Stimulated activated naive CD8-positive, alpha-beta T cell treated with anti-CD3 and anti-CD28 coated beads, Interleukin-15, amount 100 ng/mL, for 72 hours (primary cell): ENCODE measurements around the gene SLC13A1.

Source experiments
- ATAC-seq: fragments of 150-1000 bp; cut with Tn5 transposase; 2 replicates; pipeline ENCODE4 v1.10.0; 2021; ENCODE audit warnings: mild to moderate bottlenecking, moderate library complexity
- DNase-seq, 2 donors: peaks; one replicate each; pipeline ENCODE4 v3.0.0; 2021 to 2022
- H3K27ac Mint-ChIP-seq, 2 donors: one replicate each; pipeline ENCODE4 v1.8.0; 2022; ENCODE audit warnings: mild to moderate bottlenecking in 2 of 2, mixed read lengths in 2 of 2, moderate library complexity in 2 of 2
- H3K27me3 Mint-ChIP-seq: one replicate; pipeline ENCODE4 v1.8.0; 2022; ENCODE audit warnings: mixed read lengths
- H3K4me1 Mint-ChIP-seq: one replicate; pipeline ENCODE4 v1.8.0; 2022; ENCODE audit warnings: mild to moderate bottlenecking, mixed read lengths
- H3K4me3 Mint-ChIP-seq, 2 donors: one replicate each; pipeline ENCODE4 v1.8.0; 2022; ENCODE audit warnings: mild to moderate bottlenecking in 2 of 2, mixed read lengths in 2 of 2, moderate library complexity in 1 of 2
- H3K9me3 Mint-ChIP-seq, 2 donors: one replicate each; pipeline ENCODE4 v1.8.0; 2022; ENCODE audit warnings: mixed read lengths in 2 of 2

SLC13A1 gene

DNA sequence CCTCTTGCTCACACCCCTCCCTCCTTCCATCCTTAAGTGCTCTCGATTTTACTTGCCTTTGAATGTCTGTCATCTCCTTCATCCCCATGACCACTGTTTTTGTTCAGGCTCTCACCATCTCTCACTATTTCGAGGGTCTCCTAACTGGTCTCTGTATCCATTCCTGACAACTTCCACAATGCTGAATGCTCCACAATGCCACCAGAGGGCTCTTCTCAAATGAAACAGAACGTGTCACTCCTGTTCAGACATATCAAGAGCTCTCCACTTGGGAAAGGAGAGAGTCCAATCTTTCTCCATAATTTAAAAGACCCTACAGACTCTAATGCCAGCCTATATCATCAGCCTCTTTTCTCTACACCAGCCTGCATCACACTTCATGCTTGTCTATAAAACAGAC, 9.0 kb upstream of the SLC13A1 start:
- Mint-ChIP-seq H3K27me3 (no peaks in the 10 kb centered on the region), H3K9me3 (peaks cover 0 to 6% of the 10 kb centered on the region in 2 donors), H3K4me3 (no peak overlapping the region), H3K4me1 (no peaks in the 10 kb centered on the region), H3K27ac (no peak overlapping the region)
- ATAC-seq (no peak), DNase-seq (no peak)

DNA sequence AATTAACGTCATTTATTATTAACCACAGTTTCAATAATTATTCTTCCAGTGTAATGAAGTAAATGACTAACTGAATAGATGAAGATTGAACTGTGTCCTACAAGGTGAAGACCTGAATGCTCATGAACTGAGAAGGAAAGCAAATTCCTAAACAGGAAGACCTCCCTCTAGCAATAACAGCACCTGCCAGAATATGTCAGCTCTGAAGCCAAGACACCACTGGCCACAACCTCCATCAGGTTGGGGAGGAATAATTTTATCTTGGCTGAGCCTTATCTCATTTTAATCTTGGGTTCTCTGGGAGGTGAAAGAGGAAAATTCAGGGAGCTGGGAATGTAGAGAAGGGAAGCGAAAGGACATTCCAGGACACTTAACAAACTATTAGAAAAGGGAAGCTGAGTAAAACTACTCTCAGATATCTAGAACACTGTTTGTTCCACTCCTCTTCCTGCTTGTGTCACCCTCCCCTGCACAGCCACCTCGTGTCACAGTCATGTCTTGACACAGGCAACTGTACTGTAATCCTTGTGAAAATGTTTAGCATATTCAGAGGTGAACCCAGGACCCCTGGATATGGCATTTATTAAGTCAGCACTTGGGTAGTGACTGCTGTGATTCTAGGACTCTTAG, 4.6 kb upstream of the SLC13A1 start:
- Mint-ChIP-seq H3K9me3 (peaks cover 0 to 6% of the 10 kb centered on the region in 2 donors), H3K27ac (no peak overlapping the region), H3K4me3 (no peak overlapping the region), H3K4me1 (no peaks in the 10 kb centered on the region), H3K27me3 (no peaks in the 10 kb centered on the region)
- DNase-seq (no peak), ATAC-seq (no peak)

DNA sequence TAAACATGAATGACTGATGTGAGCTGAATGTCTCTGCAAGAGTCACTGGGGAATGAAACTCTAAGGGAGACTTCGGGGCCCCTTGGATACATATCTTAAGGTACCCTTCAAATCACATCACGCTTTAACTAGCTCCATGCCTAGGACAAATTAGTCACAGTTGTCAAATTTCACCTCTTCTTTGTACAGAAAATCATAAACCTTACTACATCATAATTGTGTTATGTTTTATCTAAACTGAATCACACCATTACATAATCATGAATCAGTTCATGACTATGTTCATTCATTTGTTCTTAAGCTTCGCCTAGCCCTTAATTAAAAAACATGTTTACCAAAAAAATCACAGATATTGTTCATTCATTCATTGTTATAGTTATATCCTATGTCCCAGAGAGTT, 2.1 kb upstream of the SLC13A1 start:
- H3K27ac Mint-ChIP-seq = no peak overlapping the region
- no peak overlapping the region for H3K4me3 Mint-ChIP-seq
- no peak for DNase-seq
- no peaks in the 10 kb centered on the region for H3K27me3 Mint-ChIP-seq
- ATAC-seq = no peak
- no peaks in the 10 kb centered on the region for H3K9me3 Mint-ChIP-seq
- no peaks in the 10 kb centered on the region for H3K4me1 Mint-ChIP-seq

DNA sequence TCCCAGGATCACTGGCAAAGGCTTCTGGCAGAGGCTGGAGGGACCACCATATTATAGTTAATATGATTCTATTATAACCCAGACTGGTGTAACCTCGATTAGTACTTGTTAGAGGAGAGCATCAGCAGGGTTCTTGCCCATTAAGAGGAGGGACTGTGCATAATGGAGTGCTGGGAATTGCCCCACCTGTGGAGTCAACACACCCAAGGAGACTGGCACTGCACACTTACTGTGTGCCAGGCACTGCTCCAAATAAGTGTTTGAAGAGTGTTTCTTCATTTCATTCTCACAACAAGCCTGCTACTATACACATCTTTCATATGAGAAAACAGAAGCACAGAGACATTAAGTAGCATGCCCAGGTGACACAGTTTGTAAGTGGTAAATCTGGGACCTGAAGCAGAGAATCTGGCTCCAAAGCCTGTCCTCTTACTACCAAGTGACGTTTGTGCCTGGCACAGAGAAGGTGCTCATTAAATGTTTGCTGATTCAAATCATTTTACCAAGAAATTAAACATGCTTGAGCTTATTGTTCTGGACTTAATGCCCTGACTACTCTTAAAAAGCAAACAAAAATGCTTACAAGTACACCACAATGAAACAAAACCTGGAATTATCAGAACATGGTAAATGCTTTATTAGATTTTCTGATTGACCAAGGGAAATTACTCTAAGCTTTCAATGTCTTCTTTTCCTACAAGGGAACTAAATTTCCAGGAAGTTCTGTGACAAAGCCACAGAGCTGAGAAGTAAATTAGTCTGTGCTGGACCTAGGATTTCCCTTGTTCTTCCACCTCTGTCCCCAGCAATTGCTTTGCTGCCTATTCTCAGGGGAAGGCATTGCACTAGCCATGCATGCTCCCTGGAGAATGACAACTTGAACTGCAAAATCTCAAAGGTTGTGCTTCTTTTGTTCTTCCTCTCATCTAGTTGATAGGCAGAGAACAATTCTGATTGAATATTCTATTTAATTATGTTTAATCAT, 809 bp downstream of the SLC13A1 start:
- DNase-seq = no peak
- no peak overlapping the region for H3K4me3 Mint-ChIP-seq
- no peaks in the 10 kb centered on the region for H3K9me3 Mint-ChIP-seq
- no peak overlapping the region for H3K27ac Mint-ChIP-seq
- no peaks in the 10 kb centered on the region for H3K4me1 Mint-ChIP-seq
- H3K27me3 Mint-ChIP-seq = no peaks in the 10 kb centered on the region
- no peak for ATAC-seq

DNA sequence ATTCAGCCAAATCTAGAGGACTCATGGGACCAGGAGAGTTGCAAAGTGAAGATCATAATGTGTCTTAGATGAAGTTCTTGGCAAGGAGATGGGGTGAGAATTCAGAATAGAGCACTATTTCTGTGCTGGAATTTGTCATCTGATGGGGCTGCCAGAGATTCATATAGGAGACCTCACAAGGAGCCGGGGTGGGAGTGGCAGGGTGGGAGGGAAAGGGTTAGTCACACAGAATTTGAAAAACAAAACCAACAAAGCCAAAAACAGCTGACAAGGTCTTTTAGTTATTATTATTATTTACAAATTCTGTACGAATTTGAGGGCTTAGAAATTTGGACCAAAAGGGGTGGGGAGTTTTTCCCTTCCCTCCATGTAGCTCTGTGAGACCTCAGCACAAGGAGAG, 1.7 kb downstream of the SLC13A1 start:
- Mint-ChIP-seq H3K27me3 (no peaks in the 10 kb centered on the region), H3K27ac (no peak overlapping the region), H3K4me3 (no peak overlapping the region), H3K9me3 (no peaks in the 10 kb centered on the region), H3K4me1 (no peaks in the 10 kb centered on the region)
- DNase-seq = no peak
- no peak for ATAC-seq

DNA sequence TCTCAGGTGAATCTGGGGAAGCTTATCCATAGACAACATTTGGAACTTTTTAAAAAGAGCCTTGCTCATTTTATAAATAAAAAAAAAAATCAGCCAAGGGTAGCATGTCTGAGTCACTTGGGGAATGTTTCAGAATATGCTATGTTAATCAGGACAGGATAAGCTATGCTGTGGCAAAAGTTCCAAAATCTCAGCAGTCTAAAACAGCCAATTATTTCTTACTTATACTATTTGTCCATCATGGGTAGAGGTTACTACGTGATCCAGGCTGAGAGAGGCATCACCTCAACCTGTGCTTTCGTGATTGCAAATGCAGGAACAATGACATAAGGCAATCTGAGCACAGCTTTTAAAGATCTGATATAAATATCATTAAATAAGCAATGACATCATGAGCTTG, 6.5 kb downstream of the SLC13A1 start:
- DNase-seq (no peak), ATAC-seq (no peak)
- Mint-ChIP-seq H3K27me3 (no peaks in the 10 kb centered on the region), H3K9me3 (peaks cover 0 to 3% of the 10 kb centered on the region in 2 donors), H3K4me3 (no peak overlapping the region), H3K27ac (no peak overlapping the region), H3K4me1 (no peaks in the 10 kb centered on the region)

DNA sequence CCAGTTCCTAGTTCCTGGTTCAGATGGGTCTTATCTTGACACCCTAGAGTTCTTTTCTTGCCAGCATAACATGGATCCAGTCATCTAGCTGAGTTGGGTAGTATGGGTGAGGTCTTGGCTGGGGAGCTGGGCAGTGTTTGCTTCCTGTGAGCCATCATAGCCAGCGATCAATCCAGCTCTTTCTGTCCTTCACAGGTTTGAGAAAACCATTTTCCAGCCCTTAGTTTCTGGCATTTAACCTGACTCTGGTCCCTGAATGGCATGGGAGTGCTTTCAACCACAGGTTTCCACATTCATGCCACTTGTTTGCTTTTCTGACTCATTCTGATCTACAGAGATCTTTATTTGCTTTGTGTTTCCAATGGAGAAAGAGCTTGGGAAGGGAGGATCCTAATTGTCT, 8.6 kb downstream of the SLC13A1 start:
- ATAC-seq (no peak), DNase-seq (no peak)
- Mint-ChIP-seq H3K9me3 (peaks cover 3 to 5% of the 10 kb centered on the region in 2 donors), H3K27me3 (no peaks in the 10 kb centered on the region), H3K4me3 (no peak overlapping the region), H3K27ac (peak overlapping the region in 1 of 2 donors; percentile 30), H3K4me1 (no peaks in the 10 kb centered on the region)

DNA sequence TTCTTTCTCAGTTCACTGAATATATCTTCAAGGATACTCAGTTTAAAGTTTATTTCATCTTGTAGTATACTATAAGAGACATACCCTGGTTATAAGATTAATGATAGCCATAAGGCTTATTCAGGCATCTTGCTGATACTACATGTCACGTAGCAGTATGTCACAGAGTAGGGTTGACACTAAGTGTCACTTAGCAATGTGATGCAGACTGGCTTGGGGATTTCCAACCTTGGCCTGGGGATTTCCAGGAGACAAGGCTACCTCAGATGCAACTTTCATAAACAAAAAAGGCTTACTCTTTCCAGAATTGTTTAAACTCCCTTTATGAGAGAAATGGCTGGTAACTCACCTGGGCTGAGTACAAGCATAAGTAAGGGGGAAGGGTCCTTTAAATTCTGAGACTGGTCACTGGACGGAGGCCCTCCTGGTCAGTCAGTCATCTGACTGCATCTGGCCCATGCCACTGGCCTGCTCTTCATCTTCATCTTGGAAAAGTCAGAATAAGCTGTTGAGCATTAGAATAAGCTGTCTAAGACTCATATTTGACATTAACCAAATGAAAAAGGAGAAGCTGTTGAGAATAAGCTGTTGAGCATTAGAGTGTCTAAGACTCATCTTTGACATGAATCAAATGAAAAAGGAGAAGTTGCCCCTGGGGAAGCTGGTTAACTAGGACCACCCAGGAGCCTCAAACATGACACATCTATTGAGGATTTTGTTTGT, 9.5 kb downstream of the SLC13A1 start:
- ATAC-seq = peak; percentile 69
- Mint-ChIP-seq H3K9me3 (peaks cover 3 to 5% of the 10 kb centered on the region in 2 donors), H3K4me1 (no peaks in the 10 kb centered on the region), H3K27me3 (no peaks in the 10 kb centered on the region), H3K27ac (no peak overlapping the region), H3K4me3 (no peak overlapping the region)
- peak in 1 of 2 donors; percentile 12 for DNase-seq

DNA sequence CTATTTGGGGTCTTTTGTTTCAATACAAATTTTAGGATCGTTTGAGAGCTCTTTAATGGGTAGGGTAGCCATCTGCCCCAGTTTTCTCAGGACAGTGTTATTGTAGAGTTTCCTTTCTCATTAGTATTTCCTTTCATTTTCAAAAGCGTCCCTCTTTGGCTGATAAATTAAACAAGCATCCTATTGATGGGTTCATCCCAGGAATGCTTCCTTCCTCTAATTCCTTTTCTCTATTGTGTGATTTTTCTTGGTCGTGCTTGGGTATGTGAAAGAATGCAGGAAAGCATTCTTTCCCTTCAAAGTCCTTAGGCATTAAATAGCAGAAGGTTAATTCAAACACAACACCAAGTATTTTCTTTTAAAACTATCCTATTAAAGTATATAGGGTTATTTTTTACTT, 14.0 kb downstream of the SLC13A1 start:
- H3K27me3 Mint-ChIP-seq = no peaks in the 10 kb centered on the region
- no peak for ATAC-seq
- no peaks in the 10 kb centered on the region for H3K4me1 Mint-ChIP-seq
- H3K27ac Mint-ChIP-seq = no peak overlapping the region
- H3K9me3 Mint-ChIP-seq = peaks cover 5 to 6% of the 10 kb centered on the region in 2 donors
- no peak overlapping the region for H3K4me3 Mint-ChIP-seq
- DNase-seq = no peak

DNA sequence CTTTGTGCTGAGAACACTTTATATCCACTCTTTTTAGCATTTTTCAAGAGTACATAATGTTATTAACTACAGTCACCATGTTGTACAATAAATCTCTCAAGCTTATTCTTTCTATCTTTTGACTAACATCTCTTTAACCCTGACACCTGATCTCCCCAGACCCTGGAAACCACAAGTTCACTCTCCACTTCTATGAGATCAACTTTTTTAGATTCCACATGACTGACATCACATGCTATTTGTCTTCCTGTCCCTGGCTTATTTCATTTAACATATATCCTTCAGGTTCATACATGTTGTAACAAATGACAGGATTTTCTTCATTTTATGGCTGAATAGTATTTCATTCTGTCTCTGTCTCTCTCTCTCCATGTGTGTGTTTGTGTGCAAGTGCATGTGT, 15.5 kb downstream of the SLC13A1 start:
- no peaks in the 10 kb centered on the region for H3K27me3 Mint-ChIP-seq
- DNase-seq (no peak), ATAC-seq (no peak)
- no peak overlapping the region for H3K4me3 Mint-ChIP-seq
- no peaks in the 10 kb centered on the region for H3K4me1 Mint-ChIP-seq
- peaks cover 12% of the 10 kb centered on the region in 2 donors for H3K9me3 Mint-ChIP-seq
- no peak overlapping the region for H3K27ac Mint-ChIP-seq

DNA sequence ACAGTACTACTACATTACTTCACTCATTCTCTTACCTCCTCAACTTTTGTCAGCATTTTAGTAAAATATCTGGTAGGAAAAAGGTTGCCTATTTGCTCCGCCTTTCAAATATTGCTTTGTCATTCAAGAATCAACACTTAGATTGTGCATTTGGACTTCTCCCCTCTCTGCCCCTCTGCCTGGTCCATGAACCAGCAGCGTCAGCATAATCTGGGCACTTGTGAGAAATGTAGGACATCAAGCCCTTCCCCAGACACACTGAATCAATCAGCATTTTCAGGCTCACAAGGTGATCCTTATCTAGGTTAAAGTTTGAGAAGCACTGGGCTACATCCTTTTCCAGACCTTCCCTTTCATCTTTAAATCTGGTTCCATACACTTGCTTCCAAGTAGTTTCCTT, 16.3 kb downstream of the SLC13A1 start:
- no peak for ATAC-seq
- H3K9me3 Mint-ChIP-seq = peaks cover 12% of the 10 kb centered on the region in 2 donors
- H3K27me3 Mint-ChIP-seq = no peaks in the 10 kb centered on the region

DNA sequence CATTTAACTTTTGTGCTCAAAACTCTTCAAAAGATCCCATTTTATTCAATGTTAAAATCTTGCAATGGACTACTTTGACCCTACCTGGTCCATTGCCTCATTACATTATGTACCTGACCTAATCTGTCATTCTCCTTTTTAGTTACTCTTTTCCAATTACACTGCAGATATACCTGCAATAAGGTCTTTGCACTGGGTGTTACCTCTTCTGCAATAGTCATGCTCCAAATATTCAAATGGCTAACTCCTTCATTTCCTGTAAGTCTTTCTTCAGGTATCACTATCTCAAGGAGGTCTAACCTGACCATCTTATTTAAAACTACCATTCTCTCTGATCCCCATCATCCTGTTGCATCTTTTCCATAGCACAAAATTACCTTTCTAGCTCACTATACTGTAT, 22.3 kb downstream of the SLC13A1 start:
- no peak for DNase-seq
- no peak for ATAC-seq

More for the DNA sequence above, 16.3 kb downstream of the SLC13A1 start:
- no peak for DNase-seq
- H3K4me1 Mint-ChIP-seq = no peaks in the 10 kb centered on the region
- H3K27ac Mint-ChIP-seq = peak overlapping the region in 1 of 2 donors; percentile 30
- no peak overlapping the region for H3K4me3 Mint-ChIP-seq

DNA sequence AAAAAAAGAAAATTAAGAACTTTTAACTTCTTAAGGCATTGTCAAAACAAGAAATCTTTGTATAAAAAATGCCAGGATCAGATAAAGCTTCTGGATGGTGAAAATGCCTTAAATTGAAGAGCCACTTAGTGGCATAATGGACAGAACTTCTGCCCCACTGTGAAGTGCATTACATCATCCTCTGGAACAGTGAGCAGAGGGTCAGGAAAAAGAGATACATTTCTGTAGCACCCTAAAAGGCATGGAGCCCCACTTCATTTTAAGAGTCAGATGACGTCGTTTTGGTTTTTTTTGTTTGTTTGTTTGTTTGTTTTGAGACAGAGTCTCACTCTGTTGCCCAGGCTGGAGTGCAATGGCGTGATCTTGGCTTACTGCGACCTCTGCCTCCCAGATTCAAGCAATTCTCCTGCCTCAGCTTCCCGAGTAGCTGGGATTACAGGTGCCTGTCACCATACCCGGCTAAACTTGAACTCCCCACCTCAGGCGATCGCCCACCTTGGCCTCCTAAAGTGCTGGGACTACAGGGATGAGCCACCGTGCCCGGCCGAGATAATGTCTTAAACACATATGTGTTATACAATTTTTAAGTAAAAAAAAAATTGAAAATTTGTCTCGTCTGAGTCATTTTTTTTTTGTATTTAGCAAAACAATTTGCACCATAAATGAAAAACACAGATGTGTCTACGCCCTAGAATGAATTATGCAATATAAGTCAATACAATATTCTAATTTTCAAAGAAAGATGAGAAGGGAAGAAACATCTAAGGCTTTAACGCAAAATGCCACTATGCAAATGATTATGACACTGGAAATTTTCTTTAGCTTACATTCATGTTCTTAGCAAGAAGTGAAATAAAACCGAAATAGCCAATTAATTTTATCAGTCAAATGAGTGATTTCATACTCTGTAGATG, 29.2 kb downstream of the SLC13A1 start:
- no peak overlapping the region for H3K27ac Mint-ChIP-seq
- no peak overlapping the region for H3K4me3 Mint-ChIP-seq
- no peaks in the 10 kb centered on the region for H3K4me1 Mint-ChIP-seq
- peaks cover 0 to 8% of the 10 kb centered on the region in 2 donors for H3K9me3 Mint-ChIP-seq
- DNase-seq (no peak), ATAC-seq (no peak)
- no peaks in the 10 kb centered on the region for H3K27me3 Mint-ChIP-seq

More for the DNA sequence above, 22.3 kb downstream of the SLC13A1 start:
- no peak overlapping the region for H3K27ac Mint-ChIP-seq
- no peaks in the 10 kb centered on the region for H3K27me3 Mint-ChIP-seq
- no peaks in the 10 kb centered on the region for H3K4me1 Mint-ChIP-seq
- no peak overlapping the region for H3K4me3 Mint-ChIP-seq
- peaks cover 15 to 24% of the 10 kb centered on the region in 2 donors for H3K9me3 Mint-ChIP-seq

DNA sequence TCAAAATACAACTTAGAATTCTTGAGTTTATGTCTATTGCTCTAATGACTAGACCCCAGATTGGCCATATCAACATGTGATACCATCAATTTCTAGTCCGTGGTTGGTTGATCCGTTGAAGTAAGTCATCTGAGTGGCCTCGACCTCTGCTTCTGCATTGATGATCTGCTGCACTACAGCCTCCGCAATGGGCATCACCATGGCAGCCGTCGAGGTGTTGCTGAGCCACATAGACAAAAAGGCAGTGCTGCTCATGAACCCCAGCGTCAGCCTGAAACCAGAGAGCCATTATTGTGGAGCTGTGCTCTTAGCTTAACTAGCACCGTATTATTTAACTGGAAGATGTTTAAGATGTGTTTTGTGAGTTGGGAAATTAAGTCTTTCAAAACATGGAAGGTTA, 30.7 kb downstream of the SLC13A1 start:
- DNase-seq (no peak), ATAC-seq (no peak)
- Mint-ChIP-seq H3K4me1 (no peaks in the 10 kb centered on the region), H3K27me3 (no peaks in the 10 kb centered on the region), H3K9me3 (peaks cover 0 to under 1% of the 10 kb centered on the region in 2 donors), H3K27ac (no peak overlapping the region), H3K4me3 (no peak overlapping the region)

DNA sequence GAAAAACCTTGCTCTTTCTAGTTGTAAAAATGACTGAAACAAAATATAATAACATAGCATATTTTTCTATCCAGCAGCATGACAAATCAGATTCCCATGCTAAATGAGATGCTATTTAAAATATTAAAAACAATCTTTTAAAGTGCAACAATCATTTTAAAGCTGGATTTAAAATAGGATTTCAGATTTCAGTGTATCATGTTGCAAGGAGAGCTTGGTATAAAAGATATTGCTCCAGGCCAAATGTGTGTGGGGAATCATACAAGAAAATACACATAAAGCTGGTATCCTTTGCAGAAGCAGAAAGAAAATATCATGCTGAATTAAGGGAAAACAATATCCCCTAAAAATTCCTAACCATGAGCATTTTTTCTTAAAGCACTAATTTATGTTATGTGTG, 42.2 kb downstream of the SLC13A1 start:
- Mint-ChIP-seq H3K9me3 (no peaks in the 10 kb centered on the region), H3K27me3 (no peaks in the 10 kb centered on the region), H3K4me3 (no peak overlapping the region), H3K4me1 (no peaks in the 10 kb centered on the region), H3K27ac (no peak overlapping the region)
- no peak for ATAC-seq
- no peak for DNase-seq
